NCI-H345 (cell line): Measurements from ENCODE around the gene DHRS7B.

ENCODE experiments used
- DNase-seq: peaks from one replicate; lab custom pipeline; 2025; lab: John Stamatoyannopoulos, UW

DHRS7B gene

GRCh38 chr17:21177854-21178600 lies 51.3 kb downstream of the DHRS7B start:
- no peak for DNase-seq

- no peak for DNase-seq
Observed at GRCh38 chr17:21183468-21183867, 56.7 kb downstream of the DHRS7B start.

- DNase-seq = no peak
Observed at GRCh38 chr17:21184570-21184969, 57.8 kb downstream of the DHRS7B start.

GRCh38 chr17:21185061-21185460 lies 58.3 kb downstream of the DHRS7B start:
- DNase-seq = no peak

GRCh38 chr17:21186399-21187187 lies 59.8 kb downstream of the DHRS7B start:
- no peak for DNase-seq

- no peak for DNase-seq
Observed at GRCh38 chr17:21189361-21189760, 62.6 kb downstream of the DHRS7B start.

- DNase-seq = no peak
Observed at GRCh38 chr17:21190078-21190477, 63.3 kb downstream of the DHRS7B start.

GRCh38 chr17:21191698-21192097 lies 64.9 kb downstream of the DHRS7B start:
- no peak for DNase-seq

- DNase-seq = peak; percentile 38
Observed at GRCh38 chr17:21192414-21192813, 65.7 kb downstream of the DHRS7B start.

- DNase-seq = peak; percentile 57
Observed at GRCh38 chr17:21193031-21193430, 66.3 kb downstream of the DHRS7B start.

GRCh38 chr17:21194226-21194625 lies 67.5 kb downstream of the DHRS7B start:
- DNase-seq = peak; percentile 6

GRCh38 chr17:21194703-21195102 lies 67.9 kb downstream of the DHRS7B start:
- DNase-seq = peak; percentile 26

- no peak for DNase-seq
Observed at GRCh38 chr17:21196126-21196525, 69.4 kb downstream of the DHRS7B start.

- DNase-seq = no peak
Observed at GRCh38 chr17:21198411-21198810, 71.6 kb downstream of the DHRS7B start.

- DNase-seq = no peak
Observed at GRCh38 chr17:21199311-21199710, 72.5 kb downstream of the DHRS7B start.

- DNase-seq = no peak
Observed at GRCh38 chr17:21199856-21200255, 73.1 kb downstream of the DHRS7B start.

GRCh38 chr17:21200590-21201297 lies 74.0 kb downstream of the DHRS7B start:
- no peak for DNase-seq

- DNase-seq = no peak
Observed at GRCh38 chr17:21201298-21201595, 74.5 kb downstream of the DHRS7B start.

GRCh38 chr17:21201874-21202273 lies 75.1 kb downstream of the DHRS7B start:
- no peak for DNase-seq

GRCh38 chr17:21202512-21202911 lies 75.7 kb downstream of the DHRS7B start:
- DNase-seq = no peak

- DNase-seq = no peak
Observed at GRCh38 chr17:21204935-21205334, 78.2 kb downstream of the DHRS7B start.

GRCh38 chr17:21208352-21208751 lies 81.6 kb downstream of the DHRS7B start:
- no peak for DNase-seq
